ENCODE results near the gene CAMTA1.
"Not testable (repeated sequence)": the region's sequence is repeated elsewhere in the genome, so short reads cannot be mapped to it uniquely, and the experiment has no call there.

CAMTA1 gene

DNA sequence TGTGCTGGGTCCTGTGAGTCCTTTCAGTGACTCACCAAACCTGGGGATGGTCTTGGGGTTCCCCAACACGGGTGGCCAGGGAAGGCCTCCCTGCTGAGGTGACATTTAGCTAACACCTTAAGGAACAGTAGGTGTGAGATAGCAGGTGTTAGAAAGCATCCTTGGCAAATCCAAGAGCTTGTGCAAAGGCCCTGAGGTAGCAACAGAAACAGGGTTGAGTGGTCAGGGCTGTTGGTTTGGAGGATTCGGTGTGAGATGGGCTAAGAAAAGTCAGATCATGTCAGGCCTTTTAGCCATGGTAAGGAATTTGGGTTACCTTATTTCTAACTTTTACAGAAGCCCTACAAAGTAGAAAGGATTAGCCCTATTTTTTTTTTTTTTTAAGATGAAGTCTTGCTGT is 343.0 kb downstream of the CAMTA1 start:
- H3K4me3 ChIP-seq (ENCODE audit: low read depth, low read length), result no peak overlapping the region
- no peak for TF ChIP-seq CTCF (IDR thresholded peaks at IDR 0.05; ENCODE audit: borderline replicate concordance, insufficient read depth, low read depth, low read length)

GRCh38 chr1:7130127-7130526 is 344.9 kb downstream of the CAMTA1 start:
- no peak overlapping the region for H3K4me3 ChIP-seq (ENCODE audit: low read depth, low read length)
- no peak for TF ChIP-seq CTCF (IDR thresholded peaks at IDR 0.05; ENCODE audit: borderline replicate concordance, insufficient read depth, low read depth, low read length)

GRCh38 chr1:7135493-7135892 is 350.2 kb downstream of the CAMTA1 start:
- no peak for TF ChIP-seq CTCF (IDR thresholded peaks at IDR 0.05; ENCODE audit: borderline replicate concordance, insufficient read depth, low read depth, low read length)
- no peak overlapping the region for H3K4me3 ChIP-seq (ENCODE audit: low read depth, low read length)

DNA sequence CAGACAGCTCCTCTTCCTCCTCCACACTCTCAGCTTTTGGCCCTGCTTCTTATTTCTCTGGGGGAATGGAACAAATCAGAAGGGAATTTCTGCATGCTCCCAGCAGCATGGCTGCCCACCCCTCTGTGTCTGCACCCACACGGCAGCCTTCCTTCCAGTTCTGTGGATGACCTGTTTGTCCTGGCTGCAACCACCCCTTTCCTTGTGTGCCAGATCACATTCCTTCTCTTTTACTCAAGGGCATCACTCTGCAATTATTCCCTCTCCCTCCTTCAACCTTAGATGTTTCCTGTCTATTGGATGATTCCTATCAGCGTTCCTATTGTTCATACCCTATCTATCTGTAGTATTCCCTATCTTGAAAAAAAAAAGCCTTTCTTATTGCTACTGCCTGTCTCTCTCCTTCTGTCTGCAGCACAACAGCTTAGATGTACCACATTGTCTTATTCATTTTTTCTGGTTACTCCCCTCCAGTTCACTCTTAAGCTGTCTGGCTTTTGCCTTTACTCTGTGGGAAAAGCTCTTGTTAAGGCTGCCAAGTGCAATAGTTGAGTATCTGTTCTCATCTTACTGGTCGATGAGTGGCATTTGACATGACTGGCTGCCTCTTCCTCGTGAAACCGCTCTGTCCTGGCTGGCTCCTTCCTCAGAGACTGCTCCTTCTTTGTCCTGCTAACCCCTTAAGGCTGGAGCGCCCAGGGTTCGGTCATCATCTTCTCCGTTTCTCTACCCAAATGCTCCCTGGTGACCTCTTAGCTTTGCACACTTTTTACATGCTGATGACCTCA is 351.1 kb downstream of the CAMTA1 start:
- TF ChIP-seq CTCF (IDR thresholded peaks at IDR 0.05; ENCODE audit: borderline replicate concordance, insufficient read depth, low read depth, low read length), result no peak
- H3K4me3 ChIP-seq (ENCODE audit: low read depth, low read length), result no peak overlapping the region

DNA sequence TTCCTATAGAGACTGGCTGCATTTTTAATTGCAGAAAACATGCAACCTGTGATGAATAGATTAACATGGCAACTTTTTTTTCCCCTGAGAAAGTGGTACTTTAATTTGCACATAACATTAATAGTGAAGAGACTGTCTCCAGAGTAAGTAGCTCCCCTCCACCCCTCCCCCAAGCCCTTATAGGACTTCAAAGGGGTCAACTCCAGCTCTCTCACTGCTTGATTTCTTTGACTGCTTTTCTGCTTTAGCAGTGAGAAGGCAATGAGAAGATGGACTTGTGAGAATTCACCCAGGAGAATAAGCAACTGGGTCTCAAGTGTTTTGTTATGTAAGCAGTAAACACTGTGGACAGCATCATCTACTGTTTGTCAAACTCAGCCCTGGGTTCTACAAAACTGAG is 355.0 kb downstream of the CAMTA1 start:
- TF ChIP-seq CTCF (IDR thresholded peaks at IDR 0.05; ENCODE audit: borderline replicate concordance, insufficient read depth, low read depth, low read length), result no peak
- H3K4me3 ChIP-seq (ENCODE audit: low read depth, low read length), result no peak overlapping the region

GRCh38 chr1:7145947-7146346 is 360.7 kb downstream of the CAMTA1 start:
- TF ChIP-seq CTCF (IDR thresholded peaks at IDR 0.05; ENCODE audit: borderline replicate concordance, insufficient read depth, low read depth, low read length), result no peak
- H3K4me3 ChIP-seq (ENCODE audit: low read depth, low read length), result no peak overlapping the region

GRCh38 chr1:7146710-7147109 is 361.5 kb downstream of the CAMTA1 start:
- no peak overlapping the region for H3K4me3 ChIP-seq (ENCODE audit: low read depth, low read length)
- TF ChIP-seq CTCF (IDR thresholded peaks at IDR 0.05; ENCODE audit: borderline replicate concordance, insufficient read depth, low read depth, low read length), result no peak

GRCh38 chr1:7147581-7148282 is 362.5 kb downstream of the CAMTA1 start:
- not testable (repeated sequence) for H3K4me3 ChIP-seq (ENCODE audit: low read depth, low read length)
